Breast epithelium (tissue), 4 donors: Measurements from ENCODE around the gene RBPMS2. TPM values are rescaled to one million over a fixed set of nuclear protein-coding genes. Genes with fewer than 3 reads are reported as not detected.
"Not testable (repeated sequence)": the region's sequence is repeated elsewhere in the genome, so short reads cannot be mapped to it uniquely, and the experiment has no call there.

Experiments used
- DNase-seq, 2 donors: peaks; one replicate each; pipeline ENCODE4 v3.0.0-alpha.2; 2019; ENCODE audit warnings: low spot score in 2 of 2
- H3K27ac ChIP-seq, 2 donors: fragments of 200-600 bp; sonication (generic) in 1 of 2; one replicate each; pipeline ENCODE4 v1.5.1; 2016 to 2019; ENCODE audit warnings: mild to moderate bottlenecking in 1 of 2
- H3K27me3 ChIP-seq, 2 donors: fragments of 200-600 bp; sonication (generic) in 1 of 2; one replicate each; pipeline versions ENCODE4 v1.5.1 to v1.6.0; 2017 to 2019; ENCODE audit warnings: control low read depth in 1 of 2, mild to moderate bottlenecking in 1 of 2
- H3K36me3 ChIP-seq: fragments of 200-600 bp; one replicate; pipeline ENCODE4 v1.5.1; 2019
- H3K4me1 ChIP-seq, 2 donors: fragments of 200-600 bp; sonication (generic); one replicate each; pipeline ENCODE4 v1.5.1; 2016 to 2019; ENCODE audit warnings: control low read depth in 1 of 2
- H3K4me3 ChIP-seq, 3 donors: fragments of 200-600 bp; sonication (generic); 1 replicate in 2 of 3; 2 replicates in 1 of 3; pipeline ENCODE4 v1.5.1; 2016 to 2019; ENCODE audit warnings: mild to moderate bottlenecking in 3 of 3, moderate library complexity in 2 of 3
- H3K9me3 ChIP-seq, 2 donors: fragments of 200-600 bp; sonication (generic) in 1 of 2; one replicate each; pipeline ENCODE4 v1.5.1; 2016 to 2019; ENCODE audit warnings: control low read depth in 1 of 2
- CTCF ChIP-seq, 3 donors: fragments of 450-650 bp; IDR thresholded peaks; one replicate each; pipeline ENCODE4 v1.5.1; 2016 to 2017; ENCODE audit warnings: antibody characterized with exemption in 3 of 3, mild to moderate bottlenecking in 3 of 3, moderate library complexity in 3 of 3
- POLR2A ChIP-seq: fragments of 450-650 bp; IDR thresholded peaks from one replicate; pipeline ENCODE4 v1.6.1; 2016; ENCODE audit warnings: antibody characterized with exemption, mild to moderate bottlenecking, moderate library complexity
- POLR2AphosphoS5 ChIP-seq, 3 donors: sonication (generic); formaldehyde crosslinking; IDR thresholded peaks; one replicate each; pipeline ENCODE4 v1.6.1; 2017; ENCODE audit warnings: antibody characterized with exemption in 3 of 3
- intact Hi-C: fragments of 100-400 bp; cut with DNase I; formaldehyde crosslinking; loops from one replicate; pipeline ENCODE4 v1.15.1; 2023; ENCODE audit warnings: low total_unique reads
- total RNA-seq, 3 donors: library from RNA; depleted of rRNA; stranded (reverse); fragments of >200 nt; gene quantifications; one replicate each; pipeline ENCODE4 v1.1.0, GENCODE V29; 2016

RBPMS2 gene
- total RNA-seq, 3 donors from 2014 or later: 0.66 to 1.9 TPM; not detected in 1

GRCh38 chr15:64747578-64747977 is 27.8 kb downstream of the RBPMS2 start:
- no peak for TF ChIP-seq POLR2AphosphoS5 (IDR thresholded peaks at IDR 0.05)
- DNase-seq: no peak
- H3K4me3 ChIP-seq: peak overlapping the region in 1 of 3 donors; percentile 11
- H3K27ac ChIP-seq: peak overlapping the region in 1 of 2 donors; percentile 25
- H3K4me1 ChIP-seq: no peaks in the 10 kb centered on the region
- intact Hi-C loops: no loop called here
- no peaks in the 10 kb centered on the region for H3K9me3 ChIP-seq
- H3K27me3 ChIP-seq: no peaks in the 10 kb centered on the region
- no peaks in the 10 kb centered on the region for H3K36me3 ChIP-seq

- no peaks in the 10 kb centered on the region for H3K36me3 ChIP-seq
- peak overlapping the region in 1 of 2 donors; percentile 25 for H3K27ac ChIP-seq
- H3K4me1 ChIP-seq: no peaks in the 10 kb centered on the region
- no peaks in the 10 kb centered on the region for H3K9me3 ChIP-seq
- H3K27me3 ChIP-seq: no peaks in the 10 kb centered on the region
- H3K4me3 ChIP-seq: peak overlapping the region in 1 of 3 donors; percentile 11
- intact Hi-C loops: loop anchor here (1.0 kb wide), 1 partner anchor 30 kb away; no protein-coding TSS in a partner anchor
- no peak for DNase-seq
- no peak for TF ChIP-seq POLR2A
- no peak for TF ChIP-seq POLR2AphosphoS5 (IDR thresholded peaks at IDR 0.05)
- no peak for TF ChIP-seq CTCF (IDR thresholded peaks at IDR 0.05)
Observed at GRCh38 chr15:64746921-64747320, 28.5 kb downstream of the RBPMS2 start.

- intact Hi-C loops: loop anchor here (1.0 kb wide), 1 partner anchor 31 kb away; no protein-coding TSS in a partner anchor
- H3K27me3 ChIP-seq: no peaks in the 10 kb centered on the region
- no peak for DNase-seq
- H3K9me3 ChIP-seq: no peaks in the 10 kb centered on the region
- TF ChIP-seq CTCF (IDR thresholded peaks at IDR 0.05): no peak
- no peak for TF ChIP-seq POLR2A
- no peak for TF ChIP-seq POLR2AphosphoS5 (IDR thresholded peaks at IDR 0.05)
- H3K27ac ChIP-seq: no peak overlapping the region
- no peak overlapping the region for H3K4me3 ChIP-seq
- no peaks in the 10 kb centered on the region for H3K4me1 ChIP-seq
- no peaks in the 10 kb centered on the region for H3K36me3 ChIP-seq
Observed at GRCh38 chr15:64746356-64746755, 29.0 kb downstream of the RBPMS2 start.

- Histone ChIP-seq H3K36me3 (no peaks in the 10 kb centered on the region), H3K27me3 (no peaks in the 10 kb centered on the region), H3K9me3 (no peaks in the 10 kb centered on the region), H3K4me1 (no peaks in the 10 kb centered on the region), H3K27ac (no peak overlapping the region), H3K4me3 (no peak overlapping the region)
- TF ChIP-seq POLR2A (no peak), POLR2AphosphoS5 (IDR thresholded peaks at IDR 0.05) (no peak), CTCF (IDR thresholded peaks at IDR 0.05) (no peak)
- DNase-seq: no peak
- intact Hi-C loops: no loop called here
Observed at GRCh38 chr15:64743691-64744090, 31.7 kb downstream of the RBPMS2 start.

GRCh38 chr15:64742921-64743320 is 32.5 kb downstream of the RBPMS2 start:
- TF ChIP-seq POLR2A (no peak), POLR2AphosphoS5 (IDR thresholded peaks at IDR 0.05) (no peak), CTCF (IDR thresholded peaks at IDR 0.05) (no peak)
- Histone ChIP-seq H3K27me3 (no peaks in the 10 kb centered on the region), H3K27ac (no peak overlapping the region), H3K9me3 (no peaks in the 10 kb centered on the region), H3K4me3 (no peak overlapping the region), H3K36me3 (no peaks in the 10 kb centered on the region), H3K4me1 (no peaks in the 10 kb centered on the region)
- intact Hi-C loops: no loop called here
- DNase-seq: no peak

GRCh38 chr15:64742385-64742784 is 33.0 kb downstream of the RBPMS2 start:
- H3K4me1 ChIP-seq: no peaks in the 10 kb centered on the region
- intact Hi-C loops: no loop called here
- DNase-seq: no peak
- H3K36me3 ChIP-seq: no peaks in the 10 kb centered on the region
- no peak overlapping the region for H3K4me3 ChIP-seq
- no peaks in the 10 kb centered on the region for H3K27me3 ChIP-seq
- no peak for TF ChIP-seq POLR2AphosphoS5 (IDR thresholded peaks at IDR 0.05)
- TF ChIP-seq POLR2A: no peak
- no peak for TF ChIP-seq CTCF (IDR thresholded peaks at IDR 0.05)
- H3K27ac ChIP-seq: no peak overlapping the region
- H3K9me3 ChIP-seq: no peaks in the 10 kb centered on the region

- H3K4me3 ChIP-seq, H3K27me3 ChIP-seq, H3K9me3 ChIP-seq, DNase-seq, H3K4me1 ChIP-seq, H3K36me3 ChIP-seq, intact Hi-C loops, H3K27ac ChIP-seq: not testable (repeated sequence)
Observed at GRCh38 chr15:64741708-64742107, 33.7 kb downstream of the RBPMS2 start.
